Neuronal stem cell (in vitro differentiated cells): Measurements from ENCODE around the gene MYO16.

ENCODE experiments used
- DNase-seq: peaks from one replicate; pipeline ENCODE4 v3.0.0-alpha.2; 2013; ENCODE audit warnings: low spot score
- H2AFZ ChIP-seq: one replicate; pipeline ENCODE4 v1.6.1; 2013; ENCODE audit warnings: mild to moderate bottlenecking, low read length, inconsistent platforms
- H2AK5ac ChIP-seq: 2 replicates; pipeline ENCODE4 v1.6.1; 2013; ENCODE audit warnings: low read depth, mild to moderate bottlenecking, inconsistent platforms, low read length, moderate library complexity, mixed read lengths
- H2BK120ac ChIP-seq: 2 replicates; pipeline ENCODE4 v1.6.1; 2013; ENCODE audit warnings: low read depth, mild to moderate bottlenecking, inconsistent platforms, low read length, moderate library complexity, mixed read lengths
- H2BK12ac ChIP-seq: one replicate; pipeline ENCODE4 v1.6.1; 2013; ENCODE audit warnings: low read length, inconsistent platforms
- H2BK15ac ChIP-seq: 2 replicates; pipeline ENCODE4 v1.6.1; 2013; ENCODE audit warnings: mild to moderate bottlenecking, low read length, inconsistent platforms, mixed read lengths
- H2BK5ac ChIP-seq: one replicate; pipeline ENCODE4 v1.6.1; 2013; ENCODE audit warnings: inconsistent platforms, mild to moderate bottlenecking, low read length, moderate library complexity
- H3K14ac ChIP-seq: one replicate; pipeline ENCODE4 v1.6.1; 2013; ENCODE audit warnings: low read length, inconsistent platforms
- H3K18ac ChIP-seq: 2 replicates; pipeline ENCODE4 v1.6.1; 2013; ENCODE audit warnings: low read length, inconsistent platforms
- H3K23ac ChIP-seq: 2 replicates; pipeline ENCODE4 v1.6.1; 2013; ENCODE audit warnings: low read depth, mild to moderate bottlenecking, mixed read lengths, low read length, inconsistent platforms; ENCODE audit not compliant: poor library complexity
- H3K27ac ChIP-seq: replicated peaks from 3 replicates; pipeline ENCODE4 v1.5.1; 2013; ENCODE audit warnings: low read length, inconsistent platforms
- H3K27me3 ChIP-seq, 3 experiments: 2 replicates each; pipeline ENCODE4 v1.6.1; 2013; ENCODE audit warnings: low read length in 3 of 3, mild to moderate bottlenecking in 2 of 3, inconsistent platforms in 1 of 3, low read depth in 1 of 3, mixed read lengths in 1 of 3, moderate library complexity in 1 of 3; ENCODE audit not compliant: control insufficient read depth in 3 of 3, insufficient read depth in 3 of 3
- H3K36me3 ChIP-seq, 2 donors: replicated peaks in 1 of 2; 2 replicates each; pipeline ENCODE4 v1.6.1; 2013; ENCODE audit warnings: low read length in 2 of 2; ENCODE audit not compliant: control insufficient read depth in 2 of 2, insufficient read depth in 2 of 2
- H3K4ac ChIP-seq: 2 replicates; pipeline ENCODE4 v1.6.1; 2013; ENCODE audit warnings: inconsistent platforms, mild to moderate bottlenecking, low read length, moderate library complexity
- H3K4me1 ChIP-seq, 2 donors: 1 replicate in 1 of 2; 2 replicates in 1 of 2; pipeline ENCODE4 v1.6.1; 2013; ENCODE audit warnings: low read length in 2 of 2, low read depth in 1 of 2; ENCODE audit not compliant: control insufficient read depth in 2 of 2, insufficient read depth in 1 of 2
- H3K4me2 ChIP-seq: one replicate; pipeline ENCODE4 v1.6.1; 2013; ENCODE audit warnings: mild to moderate bottlenecking, low read length, inconsistent platforms; ENCODE audit not compliant: insufficient read depth, poor library complexity, severe bottlenecking
- H3K4me3 ChIP-seq, 2 donors: 2 replicates each; pipeline ENCODE4 v1.5.1; 2013; ENCODE audit warnings: low read length in 2 of 2, mild to moderate bottlenecking in 2 of 2, inconsistent platforms in 1 of 2, moderate library complexity in 1 of 2
- H3K79me1 ChIP-seq: one replicate; pipeline ENCODE4 v1.6.1; 2013; ENCODE audit warnings: low read depth, mild to moderate bottlenecking, inconsistent platforms, low read length, moderate library complexity
- H3K9ac ChIP-seq: one replicate; pipeline ENCODE4 v1.6.1; 2013; ENCODE audit warnings: mild to moderate bottlenecking, low read depth, low read length, inconsistent platforms; ENCODE audit not compliant: poor library complexity
- H3K9me3 ChIP-seq, 2 donors: replicated peaks in 1 of 2; 2 replicates each; pipeline versions ENCODE3 to v1.6.1; 2013; ENCODE audit warnings: low read length in 2 of 2, mild to moderate bottlenecking in 2 of 2, inconsistent platforms in 1 of 2, low read depth in 1 of 2, mixed read lengths in 1 of 2, moderate library complexity in 1 of 2; ENCODE audit not compliant: control insufficient read depth in 2 of 2, insufficient read depth in 1 of 2
- H4K8ac ChIP-seq: one replicate; pipeline ENCODE4 v1.6.1; 2013; ENCODE audit warnings: low read depth, mild to moderate bottlenecking, inconsistent platforms, low read length, moderate library complexity
- H4K91ac ChIP-seq: one replicate; pipeline ENCODE4 v1.6.1; 2013; ENCODE audit warnings: low read length, low read depth, mild to moderate bottlenecking, inconsistent platforms; ENCODE audit not compliant: poor library complexity
- WGBS, 2 donors: extraction: QIAGEN DNeasy Blood & Tissue Kit; methylation state at CpG; one replicate each; pipeline ENCODE4 v1.1.7; 2013; ENCODE audit warnings: missing lambda C conversion rate in 2 of 2, mixed read lengths in 1 of 2; ENCODE audit not compliant: insufficient read length in 2 of 2, insufficient replicate concordance in 1 of 2; ENCODE audit errors: extremely low coverage in 2 of 2; 5-methylcytosine and 5-hydroxymethylcytosine counted together

MYO16 gene

DNA sequence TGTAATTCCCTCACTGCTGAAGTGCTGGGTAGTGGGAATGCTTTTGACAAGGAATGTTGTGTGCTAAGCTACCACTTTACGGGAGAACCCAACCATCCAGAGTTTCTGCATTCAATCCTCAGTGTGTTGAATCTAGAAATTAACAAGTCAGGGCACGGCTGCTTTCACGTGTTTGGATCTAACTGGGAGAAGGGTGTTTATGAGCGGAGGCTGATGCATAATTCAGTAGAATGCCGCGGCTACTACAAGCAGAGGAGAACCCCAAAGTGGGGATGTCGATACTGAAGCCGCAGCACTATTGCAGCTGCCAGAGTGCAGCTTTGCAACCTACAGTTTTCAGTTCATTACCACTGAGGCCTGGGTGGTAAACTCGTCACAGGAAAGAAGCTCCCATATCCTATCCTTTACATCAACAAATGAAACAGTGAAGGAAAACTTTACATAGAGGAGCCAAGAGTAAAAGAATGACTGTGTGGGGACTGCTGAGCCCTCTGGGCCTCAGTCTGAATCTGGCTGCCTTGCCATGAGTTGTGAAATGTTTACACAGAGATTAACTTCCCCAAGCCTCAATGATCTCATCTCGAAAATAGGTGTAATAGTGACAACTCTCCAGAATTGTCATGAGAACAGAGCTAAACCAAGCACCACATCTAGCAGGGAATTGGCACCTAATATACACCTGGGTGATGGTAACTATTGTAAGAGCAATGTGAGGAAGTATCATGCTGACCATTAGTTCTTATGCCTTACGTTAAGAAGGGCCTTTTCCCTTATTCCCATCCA, 531.7 kb downstream of the MYO16 start:
- H3K14ac ChIP-seq: no peak overlapping the region
- H2AK5ac ChIP-seq: no peak overlapping the region
- H3K4me3 ChIP-seq: no peak overlapping the region
- no peaks in the 10 kb centered on the region for H3K27me3 ChIP-seq
- no peak overlapping the region for H3K27ac ChIP-seq
- H2AFZ ChIP-seq: peak overlapping the region; percentile 25
- no peak overlapping the region for H2BK15ac ChIP-seq
- no peak overlapping the region for H3K23ac ChIP-seq
- no peak overlapping the region for H3K4ac ChIP-seq
- WGBS, 2 donors: no CpG with 5 or more reads among the region's 11 CpGs
- no peaks in the 10 kb centered on the region for H3K36me3 ChIP-seq
- H2BK120ac ChIP-seq: no peak overlapping the region
- no peak overlapping the region for H2BK12ac ChIP-seq
- H4K8ac ChIP-seq: no peak overlapping the region
- no peak overlapping the region for H3K9ac ChIP-seq
- no peak overlapping the region for H3K4me2 ChIP-seq
- no peaks in the 10 kb centered on the region for H3K79me1 ChIP-seq
- H3K18ac ChIP-seq: no peak overlapping the region
- no peak for DNase-seq
- no peak overlapping the region for H4K91ac ChIP-seq
- peaks cover 9 to 18% of the 10 kb centered on the region in 2 donors for H3K4me1 ChIP-seq
- H3K9me3 ChIP-seq: no peaks in the 10 kb centered on the region
- no peak overlapping the region for H2BK5ac ChIP-seq

GRCh38 chr13:109162248-109163036, 533.0 kb downstream of the MYO16 start:
- H3K14ac ChIP-seq: no peak overlapping the region
- H3K9ac ChIP-seq: no peak overlapping the region
- no peak overlapping the region for H3K23ac ChIP-seq
- no peak overlapping the region for H2BK5ac ChIP-seq
- no peak overlapping the region for H2AK5ac ChIP-seq
- no peak overlapping the region for H3K27ac ChIP-seq
- H3K9me3 ChIP-seq: no peaks in the 10 kb centered on the region
- H2BK15ac ChIP-seq: no peak overlapping the region
- H2BK120ac ChIP-seq: no peak overlapping the region
- peaks cover 5 to 12% of the 10 kb centered on the region in 2 donors for H3K4me1 ChIP-seq
- H4K8ac ChIP-seq: no peak overlapping the region
- DNase-seq: no peak
- no peak overlapping the region for H2AFZ ChIP-seq
- no CpG with 5 or more reads among the region's 7 CpGs for WGBS, 2 donors
- no peak overlapping the region for H4K91ac ChIP-seq
- no peak overlapping the region for H2BK12ac ChIP-seq
- H3K36me3 ChIP-seq: no peaks in the 10 kb centered on the region
- no peak overlapping the region for H3K4me3 ChIP-seq
- H3K79me1 ChIP-seq: no peaks in the 10 kb centered on the region
- H3K18ac ChIP-seq: no peak overlapping the region
- no peak overlapping the region for H3K4me2 ChIP-seq
- no peak overlapping the region for H3K4ac ChIP-seq
- H3K27me3 ChIP-seq: no peaks in the 10 kb centered on the region

GRCh38 chr13:109163037-109163379, 533.6 kb downstream of the MYO16 start:
- WGBS, 2 donors: no CpG with 5 or more reads among the region's 6 CpGs
- Histone ChIP-seq H3K4ac (no peak overlapping the region), H3K4me2 (no peak overlapping the region), H2BK5ac (no peak overlapping the region), H4K91ac (no peak overlapping the region), H2AFZ (no peak overlapping the region), H3K9me3 (no peaks in the 10 kb centered on the region), H2BK15ac (no peak overlapping the region), H3K4me1 (peaks cover 4 to 11% of the 10 kb centered on the region in 2 donors), H2BK120ac (no peak overlapping the region), H2AK5ac (no peak overlapping the region), H3K36me3 (no peaks in the 10 kb centered on the region), H3K27ac (no peak overlapping the region), H3K23ac (no peak overlapping the region), H3K79me1 (no peaks in the 10 kb centered on the region), H3K9ac (no peak overlapping the region), H3K18ac (no peak overlapping the region), H3K4me3 (no peak overlapping the region), H3K27me3 (no peaks in the 10 kb centered on the region), H3K14ac (no peak overlapping the region), H2BK12ac (no peak overlapping the region), H4K8ac (no peak overlapping the region)
- DNase-seq: no peak

DNA sequence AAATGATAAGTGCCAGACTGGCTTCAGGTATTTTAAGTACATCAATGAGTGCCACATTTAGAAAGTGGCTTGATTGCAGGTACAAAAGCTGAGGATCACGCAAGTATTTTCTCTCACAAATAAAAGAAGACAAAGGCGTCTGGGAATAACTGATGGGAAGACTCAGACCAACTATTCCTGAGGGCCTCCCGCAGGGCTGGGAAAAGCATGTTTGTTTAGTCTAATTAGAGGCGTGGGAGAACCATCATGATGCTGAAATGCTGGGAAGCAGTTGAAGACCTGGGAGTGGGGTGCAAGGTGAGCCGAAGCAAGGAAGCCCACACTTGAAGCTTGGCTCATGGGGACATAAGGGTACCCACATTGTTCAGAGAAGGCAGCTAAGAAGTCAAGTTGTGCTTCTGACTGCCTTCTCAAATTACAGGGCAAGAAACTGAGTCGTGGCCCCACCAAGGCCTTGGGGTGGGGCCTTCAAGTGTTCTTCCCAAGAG, 536.0 kb downstream of the MYO16 start:
- Histone ChIP-seq H3K27me3 (no peaks in the 10 kb centered on the region), H2BK15ac (no peak overlapping the region), H2BK5ac (no peak overlapping the region), H3K4me2 (no peak overlapping the region), H3K36me3 (no peaks in the 10 kb centered on the region), H3K9ac (no peak overlapping the region), H3K4me1 (peaks cover 4 to 8% of the 10 kb centered on the region in 2 donors), H3K27ac (no peak overlapping the region), H3K4ac (no peak overlapping the region), H3K79me1 (no peaks in the 10 kb centered on the region), H3K18ac (no peak overlapping the region), H4K91ac (no peak overlapping the region), H2BK12ac (no peak overlapping the region), H3K23ac (no peak overlapping the region), H2AFZ (no peak overlapping the region), H3K14ac (no peak overlapping the region), H2AK5ac (no peak overlapping the region), H2BK120ac (no peak overlapping the region), H3K9me3 (peaks cover 0 to 2% of the 10 kb centered on the region in 2 donors), H4K8ac (no peak overlapping the region), H3K4me3 (no peak overlapping the region)
- WGBS, 2 donors: no CpG with 5 or more reads among the region's 6 CpGs
- DNase-seq: no peak
